H4 (cell line): ENCODE data around the gene CDK19. TPM values are rescaled to one million over a fixed set of nuclear protein-coding genes. Genes with fewer than 3 reads are reported as not detected.
"Not testable (repeated sequence)": the region's sequence is repeated elsewhere in the genome, so short reads cannot be mapped to it uniquely, and the experiment has no call there.

Experiments used
- DNase-seq: peaks from one replicate; pipeline ENCODE4 v3.0.0-alpha.2; 2015; ENCODE audit warnings: low spot score
- total RNA-seq: library from RNA; depleted of rRNA; stranded (reverse); fragments of >200 nt; shearing (Covaris generic); gene quantifications from 2 replicates; pipeline ENCODE4 v1.2.3, GENCODE V29; 2014; rRNA removed

CDK19 gene
- total RNA-seq: 5.2 and 6.8 TPM in 2 replicates

- peak; percentile 95 for DNase-seq
Measured at GRCh38 chr6:110815411-110816409, at the start of gene CDK19. TSS of gene CDK19 (minus strand) at chr6:110815469. CDS start at chr6:110815136, 333 bp downstream.

- DNase-seq: no peak
Measured at GRCh38 chr6:110864824-110865223, 49.6 kb upstream of the CDK19 start.

- no peak for DNase-seq
Measured at GRCh38 chr6:110859335-110859792, 44.1 kb upstream of the CDK19 start.

DNA sequence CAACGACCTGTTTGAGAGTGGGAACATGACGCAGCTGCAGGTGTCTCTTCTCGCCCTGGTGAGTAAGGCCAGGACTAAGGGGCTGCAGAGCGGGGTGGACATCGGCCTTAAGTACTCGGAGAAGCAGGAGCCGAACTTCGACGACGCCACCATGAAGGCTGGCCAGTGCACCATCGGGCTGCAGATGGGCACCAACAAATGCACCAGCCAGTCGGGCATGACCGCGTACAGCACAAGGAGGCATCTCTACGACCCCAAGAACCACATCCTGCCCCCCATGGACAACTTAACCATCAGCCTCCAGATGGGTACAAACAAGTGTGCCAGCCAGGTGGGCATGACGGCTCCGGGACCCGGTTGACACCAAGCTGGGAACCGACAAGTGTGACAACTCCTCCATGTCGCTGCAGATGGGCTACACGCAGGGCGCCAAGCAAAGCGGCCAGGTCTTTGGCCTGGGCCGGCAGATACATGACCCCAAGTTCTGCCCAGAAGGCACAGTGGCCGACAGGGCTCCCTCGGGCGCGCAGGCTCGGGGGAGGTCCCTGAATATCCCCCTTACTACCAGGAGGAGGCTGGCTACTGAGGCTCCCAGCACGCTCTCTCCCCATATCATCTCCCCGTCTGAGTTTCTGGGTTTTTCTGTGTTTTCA is 43.4 kb upstream of the CDK19 start:
- DNase-seq: no peak

DNA sequence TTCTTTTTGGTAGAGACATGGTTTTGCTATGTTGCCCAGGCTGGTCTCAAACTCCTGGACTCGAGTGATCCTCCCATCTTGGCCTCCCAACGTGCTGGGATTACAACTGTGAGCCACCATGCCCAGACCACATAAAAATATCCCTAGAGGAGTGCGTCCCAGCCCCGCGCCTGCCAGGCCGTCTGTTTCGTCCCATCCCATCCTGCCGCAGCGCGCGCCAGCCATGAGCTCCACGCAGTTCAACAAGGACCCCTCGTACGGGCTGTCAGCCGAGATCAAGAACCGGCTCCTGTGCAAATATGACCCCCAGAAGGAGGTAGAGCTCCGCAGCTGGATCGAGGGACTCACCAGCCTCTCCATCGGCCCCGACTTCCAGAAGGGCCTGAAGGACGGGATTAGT is 42.7 kb upstream of the CDK19 start:
- no peak for DNase-seq

- no peak for DNase-seq
Measured at GRCh38 chr6:110856296-110856695, 41.0 kb upstream of the CDK19 start.

DNA sequence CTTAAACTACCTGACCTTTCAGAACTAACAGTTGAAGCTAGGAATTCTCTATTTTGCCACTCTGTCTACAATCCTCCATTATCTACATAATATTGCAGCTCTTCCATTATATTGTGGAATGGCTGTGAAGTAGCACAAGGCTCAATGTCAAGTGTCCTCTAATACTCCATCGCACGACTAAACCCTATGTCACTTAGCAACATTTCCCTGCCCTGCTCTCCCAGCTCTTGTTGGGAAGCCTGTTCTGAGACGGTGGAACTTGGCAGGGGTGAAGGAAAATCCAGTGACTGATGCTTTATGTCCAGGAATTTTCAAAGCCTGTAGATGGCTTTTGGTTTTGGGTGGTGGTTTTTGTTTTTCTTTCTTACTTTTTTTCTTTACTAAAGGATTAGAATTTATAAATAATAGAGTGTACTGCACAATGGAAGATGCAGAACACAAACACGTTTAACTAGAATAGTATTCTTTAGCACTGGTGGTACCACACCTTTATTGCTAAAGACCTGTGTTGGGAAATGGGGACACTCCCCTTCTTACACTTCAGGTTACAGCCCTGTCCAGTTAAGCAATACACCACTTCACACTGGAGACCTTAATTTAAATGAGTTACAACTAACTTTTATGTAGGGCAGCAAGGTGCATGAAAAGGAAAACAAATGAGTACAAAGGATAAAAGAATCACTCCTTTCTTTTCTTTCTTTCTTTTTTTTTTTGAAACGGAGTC is 38.6 kb upstream of the CDK19 start:
- no peak for DNase-seq

GRCh38 chr6:110852773-110853172 is 37.5 kb upstream of the CDK19 start:
- DNase-seq: no peak

GRCh38 chr6:110849781-110850180 is 34.5 kb upstream of the CDK19 start:
- no peak for DNase-seq

DNA sequence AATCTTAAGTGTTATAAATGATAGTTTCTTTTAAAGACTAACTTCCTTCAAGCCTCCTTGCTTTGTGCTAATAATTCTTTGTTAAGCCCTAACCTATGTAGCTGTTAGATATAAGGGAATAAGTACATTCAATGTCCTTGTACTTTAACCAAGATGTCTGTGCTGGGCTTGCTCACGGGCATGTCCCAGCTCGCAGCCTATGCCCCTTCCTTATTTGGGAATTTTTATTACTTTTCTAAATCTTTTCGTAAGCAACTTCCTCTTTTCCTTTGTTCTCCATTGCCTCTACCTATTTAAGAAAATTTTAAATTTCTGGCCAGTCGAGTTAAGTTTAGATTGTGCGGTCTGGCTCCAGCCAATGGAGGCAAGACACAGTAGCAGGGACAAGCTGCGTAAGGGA is 26.0 kb upstream of the CDK19 start:
- DNase-seq: no peak

DNA sequence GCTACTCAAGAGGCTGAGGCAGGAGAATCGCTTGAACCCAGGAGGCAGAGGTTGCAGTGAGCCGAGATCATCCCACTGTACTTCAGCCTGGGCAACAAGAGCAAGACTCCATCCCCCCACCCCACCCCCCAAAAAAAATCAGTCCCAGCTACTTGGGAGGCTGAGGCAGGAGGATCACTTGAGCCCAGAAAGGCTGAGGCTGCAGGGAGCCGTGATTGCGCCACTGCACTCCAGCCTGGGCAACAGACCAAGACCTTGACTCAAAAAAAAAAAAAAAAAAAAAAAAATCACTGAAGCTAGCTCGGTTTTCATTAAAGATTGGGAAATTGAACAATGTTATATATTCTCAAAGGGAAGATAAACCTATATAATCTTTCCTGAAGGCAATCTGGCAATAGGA is 20.5 kb upstream of the CDK19 start:
- not testable (repeated sequence) for DNase-seq

GRCh38 chr6:110833831-110834230 is 18.6 kb upstream of the CDK19 start:
- DNase-seq: no peak

DNA sequence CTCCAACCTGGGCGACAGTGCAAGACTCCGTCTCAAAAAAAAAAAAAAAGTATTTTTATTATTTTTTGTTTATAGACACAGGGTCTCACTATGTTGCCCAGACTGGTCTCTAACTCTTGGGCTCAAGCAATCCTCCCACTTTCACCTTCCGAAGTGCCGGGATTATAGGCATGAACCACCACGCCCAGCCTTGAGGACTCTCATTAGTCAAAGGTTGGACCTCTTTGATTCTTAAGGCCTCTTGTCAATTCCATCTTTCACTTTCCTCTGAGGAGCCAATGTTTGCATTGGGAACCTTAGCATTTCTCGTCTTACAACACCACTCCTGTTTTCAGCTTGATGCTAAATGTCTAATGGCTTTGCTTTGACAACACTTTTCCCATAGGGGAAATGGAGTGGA is 16.1 kb upstream of the CDK19 start:
- DNase-seq: no peak

- DNase-seq: no peak
Measured at GRCh38 chr6:110828396-110828795, 13.1 kb upstream of the CDK19 start.

GRCh38 chr6:110826236-110827129 is 11.2 kb upstream of the CDK19 start:
- no peak for DNase-seq

GRCh38 chr6:110823146-110823545 is 7.9 kb upstream of the CDK19 start:
- DNase-seq: no peak

DNA sequence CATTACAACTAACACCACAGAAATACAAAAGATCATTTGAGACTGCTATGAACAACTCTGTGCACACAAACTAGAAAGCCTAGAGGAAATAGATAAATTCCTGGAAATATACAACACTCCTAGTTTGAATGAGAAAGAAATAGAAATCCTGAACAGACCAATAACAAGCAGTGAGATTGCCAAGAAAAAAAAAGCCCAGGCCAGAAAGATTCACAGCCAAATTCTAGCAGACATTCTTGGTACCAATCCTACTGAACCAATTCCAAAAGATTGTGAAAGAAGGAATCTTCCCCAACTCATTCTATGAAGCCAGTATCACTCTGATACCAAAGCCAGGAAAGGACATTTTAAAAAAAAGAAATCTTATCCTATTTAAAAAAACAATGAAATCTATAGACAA is 7.0 kb upstream of the CDK19 start:
- no peak for DNase-seq

GRCh38 chr6:110816677-110817076 is 1.4 kb upstream of the CDK19 start:
- DNase-seq: no peak

- peak; percentile 4 for DNase-seq
Measured at GRCh38 chr6:110815015-110815410, 256 bp downstream of the CDK19 start.

- no peak for DNase-seq
Measured at GRCh38 chr6:110814102-110815014, 911 bp downstream of the CDK19 start.
